Measurements from ENCODE around the gene ZNF22.
"Not testable (repeated sequence)": the region's sequence is repeated elsewhere in the genome, so short reads cannot be mapped to it uniquely, and the experiment has no call there.

ZNF22 gene

DNA sequence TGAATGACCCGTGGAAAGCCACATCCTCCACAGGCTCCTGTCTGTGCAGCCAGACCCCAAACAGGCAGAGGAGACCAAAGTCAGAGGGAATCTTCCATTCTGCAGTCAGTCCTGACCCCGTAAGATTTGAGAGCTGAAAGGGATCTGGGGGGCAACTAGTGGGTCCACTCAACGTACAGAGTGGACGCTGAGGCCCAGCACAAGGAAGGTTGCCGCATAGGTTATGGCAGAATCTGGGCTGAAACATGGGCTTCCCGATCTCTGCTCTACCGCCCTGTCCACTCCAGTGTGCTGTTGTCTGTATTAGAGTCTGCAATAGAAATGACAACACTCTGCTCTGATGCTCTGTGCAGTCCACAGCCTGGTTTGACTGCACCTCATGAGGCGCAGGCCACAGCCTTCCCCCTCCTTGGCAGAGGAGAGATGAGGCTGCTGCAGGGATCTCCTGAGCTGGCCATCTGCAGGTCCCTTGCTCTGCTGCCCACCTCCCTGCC, 7.9 kb upstream of the ZNF22 start:
- no peak for DNase-seq

DNA sequence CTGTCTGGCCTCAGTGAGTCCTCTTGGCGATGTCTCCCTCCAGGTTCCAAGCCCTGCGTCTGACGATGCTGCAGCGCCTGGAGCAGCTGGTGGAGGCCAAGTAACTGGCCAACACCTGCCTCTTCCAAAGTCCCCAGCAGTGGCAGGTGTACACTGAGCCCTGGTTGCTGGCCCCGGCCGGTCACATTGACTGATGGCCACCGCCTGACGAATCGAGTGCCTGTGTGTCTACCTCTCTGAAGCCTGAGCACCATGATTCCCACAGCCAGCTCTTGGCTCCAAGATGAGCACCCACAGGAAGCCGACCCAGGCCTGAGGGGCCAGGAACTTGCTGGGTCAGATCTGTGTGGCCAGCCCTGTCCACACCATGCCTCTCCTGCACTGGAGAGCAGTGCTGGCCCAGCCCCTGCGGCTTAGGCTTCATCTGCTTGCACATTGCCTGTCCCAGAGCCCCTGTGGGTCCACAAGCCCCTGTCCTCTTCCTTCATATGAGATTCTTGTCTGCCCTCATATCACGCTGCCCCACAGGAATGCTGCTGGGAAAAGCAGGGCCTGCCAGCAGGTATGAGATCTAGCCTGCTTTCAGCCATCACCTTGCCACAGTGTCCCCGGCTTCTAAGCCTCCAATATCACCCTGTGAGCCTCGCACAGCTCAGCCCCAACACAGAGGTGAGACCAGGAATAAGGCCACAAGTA, 7.3 kb upstream of the ZNF22 start:
- DNase-seq, result no peak

DNA sequence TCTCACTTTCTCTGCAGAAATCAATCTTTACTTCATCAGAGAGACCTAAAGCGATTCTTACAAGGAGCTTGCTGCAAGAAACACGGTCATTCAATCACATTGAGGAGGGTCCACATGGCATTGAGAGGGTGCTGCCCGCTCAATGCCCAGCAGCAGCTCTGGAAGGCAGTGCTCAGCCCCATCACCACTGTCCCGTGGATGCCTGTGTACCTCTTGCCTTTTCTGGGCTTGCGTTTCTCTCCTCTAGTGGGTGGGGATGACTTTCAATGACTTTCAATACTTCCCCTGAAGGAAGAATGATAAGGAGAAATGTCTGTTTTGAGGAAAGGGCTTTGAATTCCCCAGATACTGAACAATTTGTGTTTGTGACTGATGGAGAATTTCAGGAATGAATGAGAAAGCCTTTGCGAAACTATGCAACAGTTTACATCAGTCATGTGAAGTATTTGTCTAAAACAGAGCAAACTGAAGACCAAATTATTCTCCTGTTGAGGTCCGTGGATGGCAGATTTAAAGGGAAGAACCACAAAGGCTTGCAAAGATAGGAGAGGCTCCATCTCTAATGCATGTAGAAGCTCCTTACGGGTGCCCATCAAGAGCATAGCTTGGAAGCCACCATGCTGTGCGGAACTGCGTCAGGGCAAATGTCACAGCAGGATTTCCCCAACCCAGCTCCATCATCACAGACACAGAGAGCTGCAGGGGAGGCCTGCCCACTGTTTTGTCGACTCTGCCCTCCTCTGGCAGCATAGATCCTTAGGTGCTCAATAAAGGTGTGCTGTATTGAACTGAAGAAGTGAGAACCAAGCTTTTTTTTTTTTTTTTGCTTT, 6.6 kb upstream of the ZNF22 start:
- peak; percentile 77 for DNase-seq

DNA sequence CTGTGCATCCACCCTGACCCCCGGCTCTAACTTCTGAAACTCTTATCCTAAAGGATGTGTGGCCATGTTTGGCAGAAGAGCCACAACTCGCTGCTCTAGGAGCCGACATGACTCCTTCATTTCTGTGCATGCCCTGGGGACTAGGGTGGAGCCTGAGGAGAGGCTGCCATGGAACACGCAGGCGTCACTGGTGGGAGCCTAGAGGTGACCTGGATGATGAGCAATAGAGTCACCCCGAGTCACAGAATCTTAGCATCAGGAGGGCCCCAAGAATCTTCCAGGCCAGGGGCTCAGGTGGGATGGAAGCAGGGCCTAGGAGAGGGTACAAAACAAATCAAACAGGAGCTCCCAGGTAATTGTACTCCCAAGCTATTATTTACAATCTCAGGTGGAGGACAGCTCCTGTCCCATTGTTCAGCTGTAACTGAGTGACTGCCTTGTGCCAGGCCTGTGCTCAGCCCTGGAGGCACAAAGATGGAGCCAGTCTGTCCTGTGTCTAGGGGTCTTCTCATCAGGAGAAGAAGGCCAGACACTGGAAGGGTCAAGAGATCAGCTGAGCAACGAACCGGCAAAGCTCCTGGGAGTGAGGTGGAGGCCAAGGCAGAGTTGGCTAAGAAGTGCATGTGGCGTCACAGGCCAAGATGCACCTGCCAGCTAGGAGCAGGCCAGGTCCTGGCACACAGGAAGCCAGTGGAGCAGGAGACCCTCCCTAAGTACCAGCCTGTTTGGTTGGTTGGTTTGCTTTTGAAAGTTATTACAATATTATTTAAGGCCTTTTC, 5.8 kb upstream of the ZNF22 start:
- DNase-seq, result no peak

DNA sequence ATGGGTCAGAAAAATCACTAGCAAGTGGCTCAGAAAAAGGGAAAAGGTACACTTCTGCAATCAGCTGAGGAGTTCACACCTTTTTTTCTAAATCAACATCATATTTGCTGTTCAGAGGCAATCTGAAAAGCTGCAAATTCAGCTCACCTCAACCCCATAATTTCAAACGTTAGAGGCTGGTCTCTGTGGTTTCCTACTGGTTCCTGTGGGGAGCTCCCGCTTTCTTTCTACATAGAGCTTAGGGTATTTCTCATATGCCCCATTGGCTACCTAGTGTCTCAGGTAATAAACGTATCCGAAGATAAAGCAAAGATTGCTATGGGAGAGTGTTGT, 5.2 kb upstream of the ZNF22 start:
- DNase-seq, result no peak

DNA sequence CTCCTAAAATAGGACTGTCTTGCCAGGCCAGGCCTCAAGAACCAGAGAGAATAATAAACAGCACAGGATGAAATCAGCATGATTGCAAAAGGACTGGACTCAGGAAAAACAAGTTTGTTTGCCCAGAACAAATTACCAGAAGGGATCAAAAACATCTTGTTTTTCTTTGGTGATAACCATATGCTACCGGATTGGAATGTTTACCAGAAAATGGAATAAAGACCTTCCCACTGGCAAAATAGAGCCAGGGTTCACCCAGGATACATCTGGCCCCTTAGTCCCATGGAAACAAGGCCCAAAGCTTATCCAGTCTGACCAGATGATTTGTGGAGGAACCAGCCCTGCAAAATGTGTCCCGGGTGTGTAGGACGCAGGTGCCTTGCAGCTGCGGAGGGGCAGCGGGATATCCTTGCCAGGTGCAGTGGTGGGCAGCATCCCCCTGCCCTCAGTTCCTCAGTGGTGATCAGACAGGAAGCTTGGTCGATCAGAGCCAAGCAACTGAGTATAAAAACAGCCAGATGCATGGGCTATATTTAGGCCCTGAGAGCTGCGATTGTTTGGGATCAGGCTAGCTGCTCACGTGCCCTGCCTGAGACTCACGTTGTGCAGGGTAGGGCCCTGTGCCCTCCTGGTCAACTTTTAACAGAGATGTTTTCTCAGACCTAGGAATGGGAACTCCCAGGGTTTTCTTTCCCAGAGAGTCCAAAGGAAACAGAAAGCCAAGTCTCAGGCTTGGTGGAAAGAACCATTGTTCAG, 4.6 kb upstream of the ZNF22 start:
- no peak for DNase-seq

DNA sequence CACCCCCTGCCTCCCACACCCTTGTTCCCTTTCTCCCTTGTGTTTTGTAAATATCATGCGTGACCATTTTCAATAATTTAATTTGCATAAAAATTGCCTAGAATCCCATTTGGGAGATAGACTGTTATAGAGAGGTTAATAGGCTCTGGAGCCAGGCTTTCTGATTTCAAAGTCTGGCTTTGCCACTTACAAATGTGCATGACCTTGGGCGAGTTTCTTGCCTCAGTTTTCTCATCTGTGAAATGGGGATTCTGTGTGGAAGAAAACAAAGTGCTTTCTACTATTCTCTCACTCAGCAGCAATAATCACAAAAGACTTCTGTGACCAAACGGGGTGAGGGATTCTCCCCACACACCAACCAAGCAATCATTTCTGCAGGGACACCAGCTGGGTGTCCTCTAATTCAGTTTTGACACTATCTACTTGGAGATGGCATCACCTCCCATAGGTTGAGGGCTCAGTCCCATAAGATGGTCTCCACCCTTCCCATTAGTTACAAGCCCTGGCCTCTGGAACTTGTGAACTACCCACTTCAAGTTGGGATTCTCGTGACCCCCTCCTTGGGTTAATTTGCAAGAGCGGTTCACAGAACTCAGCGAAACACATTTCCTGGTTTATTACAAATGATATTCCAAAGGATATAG, 3.5 kb upstream of the ZNF22 start:
- DNase-seq, result no peak

DNA sequence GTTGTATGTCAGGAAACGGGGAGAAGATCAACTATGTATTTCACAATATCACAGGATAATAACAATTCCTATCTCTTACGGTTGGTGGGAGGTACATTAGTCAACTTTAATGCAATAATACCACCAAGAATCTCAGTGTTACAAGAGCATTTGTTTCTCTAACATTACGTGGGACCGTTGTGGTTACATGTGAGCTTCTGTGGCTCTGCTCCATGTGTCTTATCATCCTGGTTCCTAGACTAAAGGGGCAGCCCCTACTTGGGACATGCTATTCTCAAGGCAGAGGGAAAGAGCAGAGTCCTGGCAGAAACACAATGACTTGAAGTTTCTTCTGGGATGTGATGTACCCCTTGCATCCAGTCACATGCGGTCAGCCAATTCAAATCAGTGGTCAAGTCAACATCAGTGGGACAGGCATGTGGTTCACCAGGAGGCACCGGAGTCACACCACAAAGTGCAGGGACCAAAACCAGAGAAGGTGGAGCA, 2.5 kb upstream of the ZNF22 start:
- no peak for DNase-seq

DNA sequence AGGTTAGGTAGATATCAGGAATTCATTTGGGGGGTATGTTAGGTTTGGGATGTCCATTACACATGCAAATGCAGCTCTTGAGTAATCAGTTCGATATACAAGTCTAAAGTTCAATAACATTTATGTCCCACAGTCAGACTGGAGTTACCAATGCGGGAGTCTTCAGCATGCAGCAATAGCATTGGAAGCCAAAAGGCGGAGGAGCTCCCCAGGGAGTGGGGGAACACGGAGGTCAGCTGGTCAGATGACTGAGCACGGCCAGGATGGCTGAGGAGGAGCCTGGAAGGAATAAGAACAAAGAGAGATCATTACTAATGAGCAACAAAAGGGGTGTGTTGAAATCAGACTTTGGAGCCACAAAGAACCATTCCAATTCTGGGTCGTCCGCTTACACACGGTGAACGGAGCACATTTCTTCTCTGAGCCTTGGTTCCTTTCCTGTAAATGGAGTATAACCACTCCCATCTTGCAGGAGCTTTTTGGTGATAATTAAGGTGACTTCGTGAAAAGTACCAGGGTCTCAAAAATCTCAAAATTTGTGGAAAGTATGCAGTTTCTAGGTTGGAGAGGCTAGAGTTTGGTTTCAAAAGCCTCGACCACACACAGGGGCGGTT, 478 bp upstream of the ZNF22 start:
- peak; percentile 17 for DNase-seq

DNA sequence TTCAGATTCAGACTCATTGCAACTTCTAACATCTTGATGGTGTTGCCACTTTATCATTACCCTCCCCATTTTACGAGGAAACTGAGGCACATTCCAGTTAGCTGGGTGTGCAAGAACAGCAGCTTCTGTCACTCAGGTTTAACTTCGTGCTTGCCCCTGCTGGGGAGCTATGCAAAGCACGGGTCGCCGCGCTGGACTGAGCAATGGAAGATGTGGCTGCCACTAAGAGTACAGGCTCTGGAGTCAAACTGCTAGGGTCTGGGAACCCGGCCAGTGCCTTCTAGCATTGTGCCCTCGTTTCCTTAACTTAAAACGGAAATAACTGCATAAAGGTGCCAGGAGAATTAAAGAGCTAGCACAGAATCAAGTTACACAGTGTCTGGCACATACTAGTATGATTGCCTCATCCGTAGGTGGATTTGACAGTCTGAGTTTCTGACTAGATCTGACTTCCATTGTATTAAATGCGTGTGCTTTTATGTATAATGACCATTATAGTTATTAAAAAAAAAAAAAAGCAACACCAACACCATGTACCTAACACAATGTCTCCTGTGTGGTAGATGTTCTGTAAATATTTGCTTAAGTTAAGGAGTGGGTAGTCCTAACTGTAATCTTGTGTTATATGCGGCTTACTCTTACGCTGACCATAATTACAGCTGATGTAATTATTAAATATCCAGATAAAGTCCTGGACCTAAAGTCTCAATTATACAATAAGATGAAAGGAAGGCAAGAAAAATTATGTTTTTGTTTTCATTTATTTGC, 842 bp downstream of the ZNF22 start:
- peak; percentile 60 for DNase-seq

DNA sequence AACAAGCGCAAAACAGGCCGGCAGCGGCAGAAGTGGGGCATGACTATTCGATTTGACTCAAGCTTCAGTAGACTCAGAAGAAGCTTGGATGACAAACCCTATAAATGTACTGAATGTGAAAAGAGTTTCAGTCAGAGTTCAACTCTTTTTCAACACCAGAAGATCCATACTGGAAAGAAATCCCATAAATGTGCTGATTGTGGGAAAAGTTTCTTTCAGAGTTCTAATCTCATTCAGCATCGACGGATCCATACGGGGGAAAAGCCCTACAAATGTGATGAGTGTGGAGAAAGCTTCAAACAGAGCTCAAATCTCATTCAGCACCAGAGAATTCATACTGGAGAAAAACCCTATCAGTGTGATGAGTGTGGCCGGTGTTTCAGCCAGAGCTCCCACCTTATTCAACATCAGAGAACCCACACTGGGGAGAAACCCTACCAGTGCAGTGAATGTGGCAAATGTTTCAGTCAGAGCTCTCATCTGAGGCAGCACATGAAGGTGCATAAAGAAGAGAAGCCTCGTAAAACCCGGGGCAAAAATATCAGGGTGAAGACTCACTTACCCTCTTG, 2.8 kb downstream of the ZNF22 start:
- no peak for DNase-seq

DNA sequence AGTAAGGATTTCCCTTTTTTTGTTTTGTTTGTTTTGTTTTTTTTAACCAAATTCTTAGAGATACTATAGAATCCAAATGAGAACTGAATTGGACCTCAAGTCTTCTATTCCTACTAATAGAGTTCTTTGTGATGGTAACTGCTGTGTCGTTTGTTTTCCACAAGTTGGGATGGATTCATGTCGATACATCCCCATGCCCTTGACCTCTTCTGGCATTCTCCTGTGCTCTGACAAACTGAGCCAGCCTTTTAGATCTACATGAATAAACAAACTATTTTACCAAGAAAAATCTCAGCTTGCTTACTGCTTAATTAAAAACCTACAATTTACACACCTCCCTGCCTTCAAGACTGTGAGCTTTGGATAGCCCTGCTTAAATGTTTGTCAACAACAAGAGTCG, 3.9 kb downstream of the ZNF22 start:
- DNase-seq, result no peak

DNA sequence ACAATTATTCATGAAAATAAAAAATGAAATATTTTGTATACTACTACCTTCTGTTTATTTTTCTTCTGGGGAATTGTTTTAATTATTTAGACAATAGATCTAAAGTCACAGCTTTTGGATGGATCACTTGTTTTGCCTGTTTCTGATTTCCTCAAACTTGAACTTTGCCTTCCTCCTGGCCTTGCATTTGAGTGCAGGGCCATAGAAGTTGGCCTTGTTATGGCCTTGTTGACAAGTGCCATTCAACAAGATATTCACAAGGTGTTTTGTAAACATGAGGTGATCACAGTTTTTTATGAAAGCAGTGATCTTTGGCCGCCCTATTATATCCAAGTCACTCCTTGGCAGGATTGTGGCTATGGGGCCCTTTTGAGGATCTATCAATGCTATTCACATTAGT, 4.6 kb downstream of the ZNF22 start:
- no peak for DNase-seq

DNA sequence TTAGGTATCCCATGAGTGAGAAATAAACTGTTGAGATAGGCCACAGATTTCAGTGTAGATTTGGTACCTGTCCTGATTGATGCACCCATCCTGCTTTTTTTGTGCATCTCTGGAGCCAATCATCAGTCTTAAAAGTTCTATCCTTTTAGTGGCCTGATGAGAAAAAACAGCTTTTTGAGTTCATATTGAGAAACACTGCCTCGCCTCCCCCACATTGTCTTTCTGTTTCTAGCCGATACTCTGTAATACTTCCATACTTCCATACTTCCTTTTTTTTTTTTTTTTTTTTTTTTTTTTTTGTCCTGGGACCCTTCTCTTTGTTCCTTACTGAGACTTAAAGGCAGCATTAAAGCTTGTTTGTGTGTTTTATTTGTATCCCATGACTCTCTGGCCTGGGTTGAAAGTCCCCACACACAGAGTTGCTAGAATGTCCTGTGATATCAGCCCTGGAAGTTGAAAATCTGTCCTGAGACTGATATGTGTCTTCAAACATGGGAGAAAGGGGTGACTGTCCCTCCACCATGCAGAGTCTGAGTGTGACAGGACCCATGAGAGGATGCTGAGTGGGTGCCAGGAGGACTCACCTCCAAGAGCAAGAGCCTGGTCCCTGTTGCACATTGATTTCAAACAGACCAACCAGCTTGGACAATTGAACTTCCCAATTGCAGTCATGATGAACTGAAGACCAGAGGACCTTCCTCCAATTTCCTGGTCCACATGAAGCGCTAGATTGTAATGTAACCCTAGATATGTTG, 5.7 kb downstream of the ZNF22 start:
- DNase-seq, result no peak

DNA sequence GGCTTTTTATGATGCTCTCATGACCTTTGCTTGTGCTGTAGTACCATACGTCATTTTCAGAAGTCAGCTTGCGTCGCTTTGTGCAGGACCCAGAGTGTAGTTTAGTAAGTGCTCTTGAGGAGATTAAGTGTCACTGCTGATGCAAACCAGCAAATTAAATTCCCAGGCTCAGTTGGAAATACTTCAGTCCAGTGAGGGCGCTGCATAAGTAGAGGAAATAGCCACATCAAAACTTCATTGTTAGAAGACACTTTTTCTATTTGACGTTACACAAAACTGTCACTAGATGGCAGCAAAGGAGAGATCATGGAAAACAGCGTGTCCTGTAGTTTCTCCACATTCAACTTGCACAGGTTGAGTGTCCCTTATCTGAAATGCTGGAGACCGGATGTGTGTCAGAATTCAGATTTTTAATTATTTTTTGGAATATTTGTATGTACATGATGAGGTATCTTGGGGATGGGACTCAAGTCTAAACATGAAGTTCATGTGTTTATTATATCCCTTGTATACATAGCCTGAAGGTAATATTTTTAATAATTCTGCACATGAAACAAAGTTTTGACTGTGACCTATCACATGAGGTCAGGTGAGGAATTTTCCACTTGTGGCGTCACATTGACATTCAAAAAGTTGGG, 7.9 kb downstream of the ZNF22 start:
- DNase-seq, result peak; percentile 86

DNA sequence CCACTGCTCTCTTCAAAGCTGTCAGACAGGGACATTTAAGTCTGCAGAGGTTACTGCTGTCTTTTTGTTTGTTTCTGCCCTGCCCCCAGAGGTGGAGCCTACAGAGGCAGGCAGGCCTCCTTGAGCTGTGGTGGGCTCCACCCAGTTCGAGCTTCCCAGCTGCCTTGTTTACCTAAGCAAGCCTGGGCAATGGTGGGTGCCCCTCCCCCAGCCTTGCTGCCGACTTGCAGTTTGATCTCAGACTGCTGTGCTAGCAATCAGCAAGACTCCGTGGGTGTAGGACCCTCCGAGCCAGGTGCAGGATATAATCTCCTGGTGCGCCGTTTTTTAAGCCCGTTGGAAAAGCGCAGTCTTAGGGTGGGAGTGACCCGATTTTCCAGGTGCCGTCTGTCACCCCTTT, 13.8 kb downstream of the ZNF22 start:
- DNase-seq, result not testable (repeated sequence)

DNA sequence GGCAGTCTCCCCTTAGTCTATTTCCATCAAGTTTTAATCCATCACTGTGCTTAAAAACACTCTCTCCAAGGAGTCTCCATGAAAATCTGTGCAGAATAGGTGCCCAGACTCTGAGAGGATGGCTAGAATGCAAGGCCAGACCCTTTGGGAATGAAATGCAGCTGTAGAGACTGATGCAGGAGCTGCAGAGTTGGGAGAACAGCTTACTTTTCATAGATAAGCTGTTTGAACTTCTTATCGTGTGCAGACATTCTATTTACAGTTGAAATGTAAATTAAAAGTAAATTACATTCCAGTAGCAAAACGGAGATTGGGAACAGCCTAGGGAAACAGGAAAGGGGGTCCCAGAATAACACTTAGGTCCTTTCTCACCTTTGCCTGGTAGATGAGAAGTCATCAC, 14.9 kb downstream of the ZNF22 start:
- DNase-seq, result no peak

DNA sequence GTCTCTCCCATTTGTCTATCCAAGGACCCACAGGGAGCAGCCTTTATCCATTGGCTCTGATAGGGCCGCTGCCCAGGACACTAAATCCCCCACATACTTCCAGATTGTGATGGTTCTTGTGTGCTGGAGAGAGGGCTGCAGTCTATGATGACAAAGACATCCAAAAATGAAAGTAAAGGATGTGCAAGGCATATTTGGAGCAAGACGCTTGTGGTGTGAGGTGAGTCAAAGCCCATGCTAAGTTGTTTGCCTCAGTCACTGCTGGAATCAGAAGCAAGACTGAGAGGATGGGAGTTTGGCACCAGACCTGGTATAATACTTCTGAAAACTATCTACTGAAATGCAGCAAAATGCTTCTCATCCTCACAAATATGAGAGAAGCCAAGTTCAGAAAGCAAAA, 22.7 kb downstream of the ZNF22 start:
- DNase-seq, result no peak

DNA sequence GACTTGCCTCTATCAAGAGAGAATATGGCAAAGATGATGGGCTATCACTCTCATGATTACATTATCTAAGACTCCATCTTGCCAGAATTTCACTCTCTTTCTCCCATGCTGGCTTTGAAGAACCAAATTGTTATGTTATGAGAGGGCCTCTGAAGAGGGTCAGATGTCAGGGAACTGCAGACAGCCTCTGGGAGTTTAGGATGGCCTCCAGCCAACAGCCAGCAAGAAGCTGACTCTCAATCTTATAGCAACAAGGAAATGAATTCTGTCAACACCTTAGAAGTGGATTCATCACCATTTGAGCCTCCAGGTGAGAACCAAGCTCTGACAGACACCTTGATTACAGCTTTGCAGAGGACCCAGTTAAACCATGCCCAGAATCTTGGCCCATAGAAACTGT, 33.6 kb downstream of the ZNF22 start:
- no peak for DNase-seq

All from fibroblast of skin of right quadriceps (primary cell).